Measurements from ENCODE around the gene ANKRD13A.
A peak's percentile ranks its signal among the peaks of the same experiment; 100 is the strongest.

Gene ANKRD13A

DNA sequence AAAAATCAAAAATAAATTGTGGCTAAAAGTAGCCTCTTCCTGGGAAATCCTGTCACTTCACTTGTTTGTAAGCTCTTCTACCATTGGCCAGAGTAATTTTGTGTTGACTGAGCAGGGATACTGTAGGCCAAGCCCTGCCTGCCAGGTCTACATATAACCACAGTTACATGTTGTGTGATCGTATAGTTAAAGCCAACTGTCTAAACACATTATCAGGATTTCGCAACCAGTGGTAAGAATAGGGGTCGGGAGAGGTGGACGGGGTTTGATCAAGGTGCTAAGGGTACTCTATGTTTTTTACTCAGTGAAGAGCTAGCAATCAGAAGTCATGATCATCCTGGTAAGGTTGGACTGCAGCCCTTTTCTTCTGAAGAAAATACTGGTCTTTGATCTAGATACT, 13.4 kb downstream of the ANKRD13A start:
- TF ChIP-seq, protein P1, sequence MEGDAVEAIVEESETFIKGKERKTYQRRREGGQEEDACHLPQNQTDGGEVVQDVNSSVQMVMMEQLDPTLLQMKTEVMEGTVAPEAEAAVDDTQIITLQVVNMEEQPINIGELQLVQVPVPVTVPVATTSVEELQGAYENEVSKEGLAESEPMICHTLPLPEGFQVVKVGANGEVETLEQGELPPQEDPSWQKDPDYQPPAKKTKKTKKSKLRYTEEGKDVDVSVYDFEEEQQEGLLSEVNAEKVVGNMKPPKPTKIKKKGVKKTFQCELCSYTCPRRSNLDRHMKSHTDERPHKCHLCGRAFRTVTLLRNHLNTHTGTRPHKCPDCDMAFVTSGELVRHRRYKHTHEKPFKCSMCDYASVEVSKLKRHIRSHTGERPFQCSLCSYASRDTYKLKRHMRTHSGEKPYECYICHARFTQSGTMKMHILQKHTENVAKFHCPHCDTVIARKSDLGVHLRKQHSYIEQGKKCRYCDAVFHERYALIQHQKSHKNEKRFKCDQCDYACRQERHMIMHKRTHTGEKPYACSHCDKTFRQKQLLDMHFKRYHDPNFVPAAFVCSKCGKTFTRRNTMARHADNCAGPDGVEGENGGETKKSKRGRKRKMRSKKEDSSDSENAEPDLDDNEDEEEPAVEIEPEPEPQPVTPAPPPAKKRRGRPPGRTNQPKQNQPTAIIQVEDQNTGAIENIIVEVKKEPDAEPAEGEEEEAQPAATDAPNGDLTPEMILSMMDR (conservative IDR thresholded peaks at IDR 0.05; ENCODE audit: low read depth, low read length), result no peak
- H3K4me3 ChIP-seq (IDR thresholded peaks at IDR 0.05; ENCODE audit: insufficient read depth, low read depth, low read length), result no peak overlapping the region
- H3K4me1 ChIP-seq (ENCODE audit: low read depth, poor library complexity, severe bottlenecking), result no peaks in the 10 kb centered on the region
- H4K20me1 ChIP-seq (ENCODE audit: insufficient read depth), result no peaks in the 10 kb centered on the region
- H3K27ac ChIP-seq, result no peak overlapping the region
- no peak overlapping the region for H2AFZ ChIP-seq (ENCODE audit: low read depth)
- H3K9ac ChIP-seq, result no peak overlapping the region
- no peak overlapping the region for H3K4me2 ChIP-seq
- H3K79me2 ChIP-seq (ENCODE audit: insufficient read depth, low read depth), result no peaks in the 10 kb centered on the region
- no peaks in the 10 kb centered on the region for H3K27me3 ChIP-seq (ENCODE audit: insufficient read depth, low read depth)
- no peaks in the 10 kb centered on the region for H3K36me3 ChIP-seq (ENCODE audit: insufficient read depth)

GRCh38 chr12:110015132-110015531, 15.9 kb downstream of the ANKRD13A start:
- Histone ChIP-seq H3K4me3 (IDR thresholded peaks at IDR 0.05; ENCODE audit: insufficient read depth, low read depth, low read length) (no peak overlapping the region), H3K9ac (no peak overlapping the region), H3K27ac (no peak overlapping the region), H3K79me2 (ENCODE audit: insufficient read depth, low read depth) (no peaks in the 10 kb centered on the region), H3K4me2 (no peak overlapping the region), H3K27me3 (ENCODE audit: insufficient read depth, low read depth) (no peaks in the 10 kb centered on the region), H4K20me1 (ENCODE audit: insufficient read depth) (no peaks in the 10 kb centered on the region), H2AFZ (ENCODE audit: low read depth) (no peak overlapping the region), H3K36me3 (ENCODE audit: insufficient read depth) (no peaks in the 10 kb centered on the region), H3K4me1 (ENCODE audit: low read depth, poor library complexity, severe bottlenecking) (no peaks in the 10 kb centered on the region)
- TF ChIP-seq, protein P1 (conservative IDR thresholded peaks at IDR 0.05; ENCODE audit: low read depth, low read length), result no peak

DNA sequence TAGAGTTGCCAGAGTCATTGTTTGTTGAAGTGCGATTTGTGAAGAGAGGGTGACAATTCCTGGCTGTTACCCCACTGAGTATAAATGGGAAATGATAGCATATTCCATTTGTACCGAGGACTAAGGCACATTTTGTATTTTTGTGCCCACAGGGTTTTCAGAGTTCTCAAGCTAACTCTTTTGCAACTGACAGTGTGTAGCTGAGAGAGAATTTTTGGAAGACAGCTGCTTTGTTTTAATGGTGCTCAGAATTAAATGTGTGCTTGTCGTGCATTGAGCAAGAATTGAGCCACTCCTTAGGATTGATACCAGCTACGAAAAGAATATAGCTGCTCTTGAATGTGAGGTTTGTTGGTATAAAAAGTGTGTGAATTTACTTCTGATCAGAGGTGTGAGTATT, 21.7 kb downstream of the ANKRD13A start:
- Histone ChIP-seq H3K27me3 (ENCODE audit: insufficient read depth, low read depth) (no peaks in the 10 kb centered on the region), H3K27ac (no peak overlapping the region), H3K36me3 (ENCODE audit: insufficient read depth) (no peaks in the 10 kb centered on the region), H3K4me3 (IDR thresholded peaks at IDR 0.05; ENCODE audit: insufficient read depth, low read depth, low read length) (no peak overlapping the region), H3K9ac (no peak overlapping the region), H3K4me2 (no peak overlapping the region), H4K20me1 (ENCODE audit: insufficient read depth) (no peaks in the 10 kb centered on the region), H3K4me1 (ENCODE audit: low read depth, poor library complexity, severe bottlenecking) (peaks cover 17% of the 10 kb centered on the region), H3K79me2 (ENCODE audit: insufficient read depth, low read depth) (no peaks in the 10 kb centered on the region), H2AFZ (ENCODE audit: low read depth) (no peak overlapping the region)
- TF ChIP-seq, protein P1 (conservative IDR thresholded peaks at IDR 0.05; ENCODE audit: low read depth, low read length), result no peak

- peak overlapping the region; percentile 42 for H3K4me2 ChIP-seq
- H4K20me1 ChIP-seq (ENCODE audit: insufficient read depth), result no peaks in the 10 kb centered on the region
- H3K9ac ChIP-seq, result no peak overlapping the region
- no peaks in the 10 kb centered on the region for H3K79me2 ChIP-seq (ENCODE audit: insufficient read depth, low read depth)
- H3K4me1 ChIP-seq (ENCODE audit: low read depth, poor library complexity, severe bottlenecking), result peaks cover 17% of the 10 kb centered on the region
- no peak overlapping the region; the same call in 1 of the 2 replicates for H3K27ac ChIP-seq
- no peaks in the 10 kb centered on the region for H3K27me3 ChIP-seq (ENCODE audit: insufficient read depth, low read depth)
- TF ChIP-seq, protein P1 (conservative IDR thresholded peaks at IDR 0.05; ENCODE audit: low read depth, low read length), result no peak
- H2AFZ ChIP-seq (ENCODE audit: low read depth), result no peak overlapping the region
- no peak overlapping the region for H3K4me3 ChIP-seq (IDR thresholded peaks at IDR 0.05; ENCODE audit: insufficient read depth, low read depth, low read length)
- H3K36me3 ChIP-seq (ENCODE audit: insufficient read depth), result no peaks in the 10 kb centered on the region
Observed at GRCh38 chr12:110023059-110023980, 24.1 kb downstream of the ANKRD13A start.
